Measurements from ENCODE around the gene ACAN. TPM values are rescaled to one million over a fixed set of nuclear protein-coding genes. Genes with fewer than 3 reads are reported as not detected.

ACAN gene
- polyA plus RNA-seq, 1 of the 3 experiments (the other 2 are of a cell fraction) = not detected

DNA sequence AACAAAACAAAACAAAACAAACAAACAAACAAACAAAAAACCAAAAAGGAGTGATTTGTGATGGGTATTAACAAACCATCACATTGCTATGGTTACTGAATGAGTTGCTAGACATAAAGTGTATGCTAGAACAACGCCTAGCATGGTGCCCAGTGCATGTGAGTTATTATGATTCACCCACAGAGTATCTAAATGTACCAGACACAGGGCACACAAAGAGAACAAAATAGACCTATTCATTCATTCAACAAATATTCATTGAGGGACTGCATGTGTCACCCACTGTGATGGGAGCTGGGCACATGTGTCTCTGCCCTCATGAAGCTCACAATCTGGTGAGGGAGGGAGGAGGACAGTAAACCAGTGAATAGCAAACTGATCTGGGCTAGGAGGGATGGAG is 11.6 kb upstream of the ACAN start:
- 25% methylated on average over 1 of the region's 1 CpG for WGBS (ENCODE audit: low lambda C conversion rate)
- POLR2A ChIA-PET = no interaction called here

DNA sequence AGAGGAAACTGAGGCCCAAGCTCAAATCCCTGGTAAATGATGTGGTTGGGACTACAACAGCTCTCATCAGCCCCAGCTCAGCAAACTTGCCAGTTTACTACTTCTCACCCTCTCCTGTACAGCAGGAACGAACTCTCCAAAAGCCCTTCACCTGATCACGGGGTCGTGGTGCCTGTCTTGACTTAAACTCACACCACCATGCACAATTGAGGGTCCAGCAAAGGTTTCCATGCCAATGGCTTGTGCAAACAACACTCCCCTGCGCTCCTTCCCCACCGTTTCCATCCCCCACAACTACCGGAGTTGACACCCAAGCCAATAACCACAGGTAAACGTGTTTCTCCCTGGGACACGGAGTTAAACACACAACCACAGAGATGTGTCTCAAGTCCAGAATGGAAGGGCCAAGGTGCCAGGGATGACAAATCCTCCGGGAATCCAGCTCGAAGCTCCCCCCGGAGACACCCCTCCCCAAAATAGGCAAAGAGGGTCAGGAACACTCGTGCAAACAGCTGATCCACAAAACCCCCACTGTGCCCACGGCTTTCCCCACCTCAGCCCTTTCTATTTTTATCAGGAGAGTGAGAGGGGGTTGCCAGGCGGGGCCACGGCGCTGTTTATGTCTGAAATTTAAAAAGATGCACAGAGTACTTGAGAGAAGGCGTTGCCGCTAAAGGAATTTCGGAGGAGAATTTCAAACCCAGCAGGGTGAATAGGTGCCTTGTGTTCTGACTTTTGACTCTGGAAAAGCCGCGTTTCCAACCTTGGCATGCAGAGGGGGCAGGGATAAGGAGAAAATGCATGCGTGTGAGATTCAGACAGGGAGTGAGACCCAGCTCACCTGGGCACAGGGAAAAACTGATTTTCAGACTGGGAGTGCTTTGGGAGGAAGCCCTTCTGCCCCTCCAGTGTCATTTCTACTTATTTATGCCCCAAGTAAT is 10.6 kb upstream of the ACAN start:
- CTCF ChIA-PET = no interaction called here
- Histone ChIP-seq H3K9me3 (no peaks in the 10 kb centered on the region), H3K27me3 (ENCODE audit: insufficient read depth) (no peaks in the 10 kb centered on the region), H4K20me1 (ENCODE audit: insufficient read depth) (no peaks in the 10 kb centered on the region), H3K4me3 (ENCODE audit: low read depth in 2 of 2, low read length in 1 of 2) (no peak overlapping the region), H3K27ac (ENCODE audit: low read depth in 2 of 2, low read length in 1 of 2) (no peak overlapping the region), H3K36me3 (replicated peaks in 1 of 2; ENCODE audit: control insufficient read depth in 1 of 2, insufficient read depth in 2 of 2, low read length in 1 of 2) (no peaks in the 10 kb centered on the region), H2AFZ (ENCODE audit: low read depth) (no peak overlapping the region), H3F3A (replicated peaks; ENCODE audit: insufficient read depth) (no peaks in the 10 kb centered on the region), H3K9me2 (no peaks in the 10 kb centered on the region), H3K4me1 (ENCODE audit: control insufficient read depth in 1 of 2, insufficient read depth in 2 of 2, low read depth in 1 of 2, low read length in 1 of 2) (no peaks in the 10 kb centered on the region), H3K79me2 (ENCODE audit: insufficient read depth) (no peaks in the 10 kb centered on the region), H3K4me2 (no peak overlapping the region), H3K9ac (no peak overlapping the region)
- DNase-seq = no peak
- 37% methylated on average over 22 of the region's 22 CpGs for WGBS (ENCODE audit: low lambda C conversion rate)
- TF ChIP-seq RCOR1 (IDR thresholded peaks at IDR 0.05; ENCODE audit: low read length) = no peak
- no peak for TF ChIP-seq NFIC (IDR thresholded peaks at IDR 0.05; ENCODE audit: borderline replicate concordance)
- TF ChIP-seq RFX5 (IDR thresholded peaks at IDR 0.05; ENCODE audit: low read length) = no peak
- no peak for TF ChIP-seq SIN3A (IDR thresholded peaks at IDR 0.05; ENCODE audit: borderline replicate concordance, low read depth, low read length)
- TF ChIP-seq MXI1 (IDR thresholded peaks at IDR 0.05; ENCODE audit: low read depth, low read length) = no peak
- TF ChIP-seq, protein P1, sequence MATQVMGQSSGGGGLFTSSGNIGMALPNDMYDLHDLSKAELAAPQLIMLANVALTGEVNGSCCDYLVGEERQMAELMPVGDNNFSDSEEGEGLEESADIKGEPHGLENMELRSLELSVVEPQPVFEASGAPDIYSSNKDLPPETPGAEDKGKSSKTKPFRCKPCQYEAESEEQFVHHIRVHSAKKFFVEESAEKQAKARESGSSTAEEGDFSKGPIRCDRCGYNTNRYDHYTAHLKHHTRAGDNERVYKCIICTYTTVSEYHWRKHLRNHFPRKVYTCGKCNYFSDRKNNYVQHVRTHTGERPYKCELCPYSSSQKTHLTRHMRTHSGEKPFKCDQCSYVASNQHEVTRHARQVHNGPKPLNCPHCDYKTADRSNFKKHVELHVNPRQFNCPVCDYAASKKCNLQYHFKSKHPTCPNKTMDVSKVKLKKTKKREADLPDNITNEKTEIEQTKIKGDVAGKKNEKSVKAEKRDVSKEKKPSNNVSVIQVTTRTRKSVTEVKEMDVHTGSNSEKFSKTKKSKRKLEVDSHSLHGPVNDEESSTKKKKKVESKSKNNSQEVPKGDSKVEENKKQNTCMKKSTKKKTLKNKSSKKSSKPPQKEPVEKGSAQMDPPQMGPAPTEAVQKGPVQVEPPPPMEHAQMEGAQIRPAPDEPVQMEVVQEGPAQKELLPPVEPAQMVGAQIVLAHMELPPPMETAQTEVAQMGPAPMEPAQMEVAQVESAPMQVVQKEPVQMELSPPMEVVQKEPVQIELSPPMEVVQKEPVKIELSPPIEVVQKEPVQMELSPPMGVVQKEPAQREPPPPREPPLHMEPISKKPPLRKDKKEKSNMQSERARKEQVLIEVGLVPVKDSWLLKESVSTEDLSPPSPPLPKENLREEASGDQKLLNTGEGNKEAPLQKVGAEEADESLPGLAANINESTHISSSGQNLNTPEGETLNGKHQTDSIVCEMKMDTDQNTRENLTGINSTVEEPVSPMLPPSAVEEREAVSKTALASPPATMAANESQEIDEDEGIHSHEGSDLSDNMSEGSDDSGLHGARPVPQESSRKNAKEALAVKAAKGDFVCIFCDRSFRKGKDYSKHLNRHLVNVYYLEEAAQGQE (IDR thresholded peaks at IDR 0.05; ENCODE audit: low read depth, low read length) = no peak
- no peak for TF ChIP-seq GATA2 (CRISPR knock-in tag; IDR thresholded peaks at IDR 0.05)
- TF ChIP-seq JUND (IDR thresholded peaks at IDR 0.05) = no peak
- TF ChIP-seq NRF1 (IDR thresholded peaks at IDR 0.05; ENCODE audit: low read depth, low read length) = no peak
- TF ChIP-seq, protein P2, sequence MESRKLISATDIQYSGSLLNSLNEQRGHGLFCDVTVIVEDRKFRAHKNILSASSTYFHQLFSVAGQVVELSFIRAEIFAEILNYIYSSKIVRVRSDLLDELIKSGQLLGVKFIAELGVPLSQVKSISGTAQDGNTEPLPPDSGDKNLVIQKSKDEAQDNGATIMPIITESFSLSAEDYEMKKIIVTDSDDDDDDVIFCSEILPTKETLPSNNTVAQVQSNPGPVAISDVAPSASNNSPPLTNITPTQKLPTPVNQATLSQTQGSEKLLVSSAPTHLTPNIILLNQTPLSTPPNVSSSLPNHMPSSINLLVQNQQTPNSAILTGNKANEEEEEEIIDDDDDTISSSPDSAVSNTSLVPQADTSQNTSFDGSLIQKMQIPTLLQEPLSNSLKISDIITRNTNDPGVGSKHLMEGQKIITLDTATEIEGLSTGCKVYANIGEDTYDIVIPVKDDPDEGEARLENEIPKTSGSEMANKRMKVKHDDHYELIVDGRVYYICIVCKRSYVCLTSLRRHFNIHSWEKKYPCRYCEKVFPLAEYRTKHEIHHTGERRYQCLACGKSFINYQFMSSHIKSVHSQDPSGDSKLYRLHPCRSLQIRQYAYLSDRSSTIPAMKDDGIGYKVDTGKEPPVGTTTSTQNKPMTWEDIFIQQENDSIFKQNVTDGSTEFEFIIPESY (IDR thresholded peaks at IDR 0.05; ENCODE audit: borderline replicate concordance, low read depth) = no peak
- no peak for TF ChIP-seq MEF2A (IDR thresholded peaks at IDR 0.05; ENCODE audit: borderline replicate concordance, low read depth)
- TF ChIP-seq TAF1 (IDR thresholded peaks at IDR 0.05; ENCODE audit: borderline replicate concordance, low read depth, low read length) = no peak
- no peak for TF ChIP-seq FOSL2 (IDR thresholded peaks at IDR 0.05; ENCODE audit: borderline replicate concordance, low read depth)
- POLR2A ChIA-PET = no interaction called here

More for the DNA sequence above, 11.6 kb upstream of the ACAN start:
- TF ChIP-seq SIN3A (IDR thresholded peaks at IDR 0.05; ENCODE audit: borderline replicate concordance, low read depth, low read length) = no peak
- no peaks in the 10 kb centered on the region for H3K36me3 ChIP-seq (replicated peaks in 1 of 2; ENCODE audit: control insufficient read depth in 1 of 2, insufficient read depth in 2 of 2, low read length in 1 of 2)
- CTCF ChIA-PET = no interaction called here
- no peaks in the 10 kb centered on the region for H3K79me2 ChIP-seq (ENCODE audit: insufficient read depth)
- no peak for DNase-seq
- H4K20me1 ChIP-seq (ENCODE audit: insufficient read depth) = no peaks in the 10 kb centered on the region
- no peaks in the 10 kb centered on the region for H3K9me3 ChIP-seq
- no peak overlapping the region for H3K27ac ChIP-seq (ENCODE audit: low read depth in 2 of 2, low read length in 1 of 2)
- no peaks in the 10 kb centered on the region for H3K9me2 ChIP-seq
- no peak overlapping the region for H2AFZ ChIP-seq (ENCODE audit: low read depth)
- no peaks in the 10 kb centered on the region for H3K4me1 ChIP-seq (ENCODE audit: control insufficient read depth in 1 of 2, insufficient read depth in 2 of 2, low read depth in 1 of 2, low read length in 1 of 2)
- no peaks in the 10 kb centered on the region for H3F3A ChIP-seq (replicated peaks; ENCODE audit: insufficient read depth)
- no peaks in the 10 kb centered on the region for H3K27me3 ChIP-seq (ENCODE audit: insufficient read depth)
- no peak overlapping the region for H3K4me3 ChIP-seq (ENCODE audit: low read depth in 2 of 2, low read length in 1 of 2)
- H3K9ac ChIP-seq = no peak overlapping the region
- no peak overlapping the region for H3K4me2 ChIP-seq

Data from SK-N-SH (cell line).